Inferior parietal cortex (tissue), 1 donor: ENCODE data around the gene ZKSCAN4.

Experiments used
- DNase-seq: peaks from one replicate; pipeline ENCODE4 v3.0.0-alpha.2; 2016; ENCODE audit errors: extremely low spot score

Gene ZKSCAN4

DNA sequence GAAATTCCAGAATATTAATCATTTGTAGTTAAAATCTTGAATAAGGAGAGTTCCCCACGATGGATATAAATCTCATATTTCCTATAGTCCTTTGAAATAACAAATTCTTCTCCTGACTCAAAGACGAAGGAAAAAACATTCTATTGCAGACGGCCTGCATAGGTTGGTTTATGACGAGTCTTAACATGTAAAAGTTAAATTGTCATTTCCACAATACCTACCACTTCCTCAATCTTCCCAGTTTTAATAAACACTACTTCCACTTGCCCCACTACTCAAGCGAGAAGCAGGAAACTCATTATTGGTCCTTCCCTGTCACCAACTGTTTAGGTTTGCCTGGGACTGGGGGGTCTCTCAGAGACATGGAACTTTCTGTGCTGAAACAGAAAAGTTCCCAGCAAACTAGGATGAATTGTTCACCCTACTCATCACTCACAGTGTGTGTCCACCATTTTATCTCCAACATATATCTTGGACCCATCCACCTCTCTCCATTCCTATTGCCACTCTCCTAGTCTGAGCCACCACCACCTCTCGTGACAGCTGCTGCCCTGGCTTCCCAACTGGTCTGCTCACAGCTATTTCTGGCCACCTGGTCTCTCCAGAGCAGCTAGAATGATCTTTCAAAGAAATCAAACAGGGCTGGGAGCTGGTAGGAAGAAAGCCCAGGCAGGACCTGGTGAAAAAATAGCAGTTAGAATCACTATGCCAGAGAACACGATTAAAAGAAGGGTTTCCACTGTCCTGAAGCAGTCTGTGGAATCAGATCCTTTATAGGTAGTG, 42.1 kb downstream of the ZKSCAN4 start:
- DNase-seq = no peak

DNA sequence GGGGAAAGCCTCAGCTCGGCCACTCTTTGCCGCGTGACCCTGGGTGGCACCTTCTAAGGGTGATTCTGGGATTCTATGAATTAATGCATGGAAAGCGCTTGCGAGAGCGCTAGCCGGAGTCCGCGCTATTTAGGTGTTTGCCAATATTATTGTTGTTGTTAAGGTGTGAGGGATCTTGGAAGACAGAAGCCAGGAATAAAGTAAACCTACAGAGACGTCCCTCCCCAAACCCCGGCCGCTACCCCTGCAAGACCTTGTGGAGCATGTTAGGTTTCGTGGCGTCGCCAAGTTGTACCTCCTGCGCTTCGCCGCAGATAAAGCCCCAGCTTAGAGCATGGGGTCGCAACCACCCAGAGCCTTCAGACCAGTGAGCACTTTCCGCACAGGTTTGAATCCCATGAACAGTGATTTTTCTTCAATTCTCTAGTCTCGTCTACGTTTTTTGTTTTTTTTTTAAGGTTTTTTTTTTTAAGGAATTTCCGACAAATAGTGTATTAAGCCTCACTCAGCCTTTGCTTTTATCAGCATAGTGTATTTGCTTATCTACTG, 43.9 kb downstream of the ZKSCAN4 start:
- DNase-seq = no peak

DNA sequence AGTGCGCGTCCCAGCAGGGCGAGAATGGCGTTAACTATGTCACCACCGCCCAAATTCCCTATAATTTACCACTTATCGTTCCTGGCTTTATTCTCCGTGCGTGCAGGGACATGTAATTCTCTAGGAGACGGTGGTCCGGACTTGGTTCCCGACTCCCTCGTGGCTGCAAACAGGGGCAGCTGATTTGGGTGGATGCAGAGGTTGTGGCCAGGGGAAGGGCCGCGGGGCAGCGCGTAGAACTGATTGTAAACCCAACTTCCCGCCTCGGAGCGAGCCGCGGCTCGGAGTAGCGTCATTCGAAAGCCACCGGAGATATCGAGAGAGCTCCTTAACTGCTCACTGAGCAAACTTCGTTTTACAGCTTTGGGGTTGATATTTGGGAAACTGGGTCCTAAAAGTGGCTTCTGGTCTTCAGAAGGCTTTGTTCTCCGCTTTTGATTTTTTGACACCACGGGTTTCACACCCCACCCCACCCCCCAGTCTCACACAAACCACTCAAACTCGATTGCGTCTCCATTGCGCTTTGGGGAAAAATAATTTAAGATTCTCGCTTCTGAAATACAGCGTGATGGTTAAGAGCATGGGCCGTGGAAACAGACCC, 44.5 kb downstream of the ZKSCAN4 start:
- no peak for DNase-seq

DNA sequence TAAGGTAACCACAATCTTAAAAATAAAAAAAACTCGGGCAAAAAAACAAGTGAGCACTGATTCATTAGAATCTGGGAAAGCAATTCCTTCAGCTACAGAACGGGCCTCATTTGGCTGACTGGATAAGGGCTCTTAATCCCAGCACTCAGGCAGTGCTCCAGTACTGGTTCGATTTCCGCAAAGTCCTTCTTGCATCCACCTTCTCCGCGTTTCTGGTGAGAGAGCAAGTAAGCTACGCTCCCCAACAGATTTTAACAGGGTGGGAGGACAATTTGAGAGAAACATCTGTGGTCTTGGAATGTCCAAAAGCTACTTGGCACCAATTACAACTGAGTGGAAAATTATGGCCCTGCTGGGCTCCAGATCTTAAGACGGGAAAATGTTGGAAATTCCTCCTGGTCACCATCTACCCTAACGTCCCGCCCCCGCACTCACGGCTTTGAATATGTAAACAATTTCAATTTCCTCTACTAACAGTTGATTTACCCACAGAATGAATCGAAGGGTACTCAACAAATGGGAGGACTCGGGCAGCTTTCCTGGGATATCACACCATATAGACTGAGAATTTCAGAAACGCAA, 45.0 kb downstream of the ZKSCAN4 start:
- no peak for DNase-seq

DNA sequence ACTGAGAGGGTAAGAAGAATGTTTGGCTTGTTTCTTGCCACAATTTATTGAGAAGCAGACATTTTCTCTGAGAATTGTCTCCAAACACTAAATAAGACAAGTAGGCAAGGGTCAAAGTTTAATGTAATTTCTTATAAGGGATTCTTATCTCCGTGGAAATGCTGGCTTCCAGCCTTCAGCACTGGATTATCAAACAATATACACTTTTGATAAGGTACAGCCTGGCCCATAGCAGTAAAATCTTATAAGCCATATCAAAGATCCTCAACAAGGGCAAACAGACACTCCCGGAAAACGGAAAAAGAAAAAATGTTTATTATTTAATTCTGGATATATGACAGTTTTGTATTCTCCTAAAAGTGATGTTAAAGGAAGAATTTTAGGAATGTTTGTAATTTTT, 45.5 kb downstream of the ZKSCAN4 start:
- no peak for DNase-seq

DNA sequence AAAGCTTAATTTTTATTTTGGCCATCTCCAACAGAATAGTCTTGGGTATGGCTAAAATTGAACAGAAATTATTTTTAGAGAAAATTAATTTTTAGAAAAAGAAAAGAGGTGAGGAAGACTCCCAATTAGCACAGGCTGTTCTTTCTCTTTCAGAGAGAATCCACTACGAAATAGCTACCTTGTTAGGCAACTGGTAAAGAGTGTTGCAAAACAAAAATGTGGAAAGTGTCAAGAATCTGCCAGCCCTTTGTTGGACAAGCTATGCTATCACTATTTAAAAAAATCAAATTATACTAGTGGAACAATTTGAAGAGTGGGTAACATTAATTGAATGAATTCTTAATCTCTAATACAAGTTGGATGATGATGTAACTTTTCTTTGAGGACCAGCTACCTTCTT, 46.2 kb downstream of the ZKSCAN4 start:
- DNase-seq = no peak

DNA sequence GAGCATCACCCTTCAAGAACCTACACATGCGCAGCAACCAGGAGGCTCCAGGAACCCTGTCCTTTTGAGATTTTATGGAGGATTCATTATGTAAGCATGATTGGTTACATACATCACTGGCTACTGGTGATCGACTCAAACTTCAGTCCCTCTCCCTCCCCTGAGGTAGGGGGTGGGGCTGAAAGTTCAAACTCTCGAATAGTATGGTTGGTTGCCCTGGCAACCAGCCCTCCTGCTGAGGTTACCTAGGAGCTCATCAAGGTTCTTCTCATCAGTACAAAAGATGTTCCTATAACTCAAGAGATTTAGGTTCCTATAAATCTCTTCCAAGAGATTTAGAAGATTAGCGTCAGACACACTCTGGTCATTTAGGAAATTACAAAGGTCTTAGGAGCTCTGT, 48.9 kb downstream of the ZKSCAN4 start:
- no peak for DNase-seq

DNA sequence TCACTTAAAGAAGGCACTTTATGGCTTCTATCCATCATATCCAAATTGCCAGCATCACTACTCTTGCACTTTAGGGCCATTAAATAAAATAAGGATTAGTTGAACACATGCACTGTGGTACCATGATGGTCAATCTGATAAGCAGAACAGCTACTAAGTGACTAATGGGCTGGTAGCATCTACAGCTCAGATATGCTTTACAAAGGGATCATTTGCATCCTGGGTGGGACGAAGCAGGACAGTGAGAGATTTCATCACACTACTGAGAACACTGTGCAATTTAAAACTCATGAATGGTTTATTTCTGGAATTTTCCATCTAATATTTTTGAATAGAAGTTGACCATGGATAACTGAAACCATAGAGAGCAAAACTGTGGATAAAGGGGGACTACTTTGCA, 52.0 kb downstream of the ZKSCAN4 start:
- DNase-seq = no peak
